Ishikawa (cell line): Measurements from ENCODE around the gene CCDC154.

ENCODE experiments used
- CEBPB ChIP-seq: IDR thresholded peaks from 2 replicates; pipeline ENCODE4 v1.6.1; 2012
- CREB1 ChIP-seq: IDR thresholded peaks from 2 replicates; pipeline ENCODE4 v1.6.1; 2012; ENCODE audit warnings: low read depth
- EGR1 ChIP-seq: IDR thresholded peaks from 2 replicates; pipeline ENCODE4 v1.6.1; 2012
- EP300 ChIP-seq: IDR thresholded peaks from 2 replicates; pipeline ENCODE4 v1.6.1; 2012; ENCODE audit warnings: borderline replicate concordance
- FOXM1 ChIP-seq: IDR thresholded peaks from 2 replicates; pipeline ENCODE4 v1.6.1; 2012; ENCODE audit warnings: low read depth, borderline replicate concordance
- MAX ChIP-seq: IDR thresholded peaks from 2 replicates; pipeline ENCODE4 v1.6.1; 2012
- NFIC ChIP-seq: IDR thresholded peaks from 2 replicates; pipeline ENCODE4 v1.6.1; 2012
- RAD21 ChIP-seq: IDR thresholded peaks from 2 replicates; pipeline ENCODE4 v1.6.1; 2012; ENCODE audit warnings: low read depth
- REST ChIP-seq: IDR thresholded peaks from 2 replicates; pipeline ENCODE4 v1.6.1; 2012; ENCODE audit warnings: low read depth, mild to moderate bottlenecking
- TAF1 ChIP-seq: IDR thresholded peaks from 2 replicates; pipeline ENCODE4 v1.6.1; 2012; ENCODE audit warnings: low read depth, mild to moderate bottlenecking
- TCF12 ChIP-seq: IDR thresholded peaks from 2 replicates; pipeline ENCODE4 v1.6.1; 2012; ENCODE audit warnings: low read depth
- TEAD4 ChIP-seq: IDR thresholded peaks from 2 replicates; pipeline ENCODE4 v1.6.1; 2012
- USF1 ChIP-seq: IDR thresholded peaks from 2 replicates; pipeline ENCODE4 v1.6.1; 2012
- YY1 ChIP-seq: IDR thresholded peaks from 2 replicates; pipeline ENCODE4 v1.6.1; 2012; ENCODE audit warnings: low read depth
- ZBTB7A ChIP-seq: IDR thresholded peaks from 2 replicates; pipeline ENCODE4 v1.6.1; 2012; ENCODE audit warnings: low read depth

CCDC154 gene

GRCh38 chr16:1403733-1404132, 40.6 kb downstream of the CCDC154 start:
- no peak for TF ChIP-seq MAX
- TF ChIP-seq REST, result no peak
- TF ChIP-seq ZBTB7A, result no peak
- TF ChIP-seq NFIC, result no peak
- no peak for TF ChIP-seq USF1
- no peak for TF ChIP-seq EP300
- TF ChIP-seq FOXM1, result no peak
- no peak for TF ChIP-seq TCF12
- TF ChIP-seq RAD21, result no peak
- TF ChIP-seq TEAD4, result no peak
- no peak for TF ChIP-seq YY1

GRCh38 chr16:1403036-1403435, 41.3 kb downstream of the CCDC154 start:
- no peak for TF ChIP-seq CREB1
- no peak for TF ChIP-seq EGR1
- TF ChIP-seq EP300, result no peak
- TF ChIP-seq TEAD4, result no peak
- no peak for TF ChIP-seq ZBTB7A
- TF ChIP-seq TAF1, result no peak
- TF ChIP-seq RAD21, result no peak
- no peak for TF ChIP-seq TCF12
- no peak for TF ChIP-seq MAX

- TF ChIP-seq ZBTB7A, result no peak
- TF ChIP-seq YY1, result no peak
- no peak for TF ChIP-seq EP300
- no peak for TF ChIP-seq USF1
- no peak for TF ChIP-seq TEAD4
- TF ChIP-seq CEBPB, result peak; percentile 15; the same call in 1 of the 2 replicates
- no peak for TF ChIP-seq TAF1
- TF ChIP-seq RAD21, result no peak
- no peak for TF ChIP-seq REST
Measured at GRCh38 chr16:1401758-1402154, 42.6 kb downstream of the CCDC154 start.

- no peak for TF ChIP-seq EP300
- no peak for TF ChIP-seq ZBTB7A
- TF ChIP-seq USF1, result no peak
- TF ChIP-seq CEBPB, result no peak
- TF ChIP-seq EGR1, result no peak
- TF ChIP-seq YY1, result no peak
- no peak for TF ChIP-seq MAX
- no peak for TF ChIP-seq TAF1
- TF ChIP-seq FOXM1, result no peak
- no peak for TF ChIP-seq CREB1
- no peak for TF ChIP-seq NFIC
- TF ChIP-seq RAD21, result no peak
- TF ChIP-seq TCF12, result no peak
- no peak for TF ChIP-seq TEAD4
- no peak for TF ChIP-seq REST
Measured at GRCh38 chr16:1401061-1401757, 43.1 kb downstream of the CCDC154 start.
